H9 (cell line): ENCODE data around the gene ATAD3C. TPM values are rescaled to one million over a fixed set of nuclear protein-coding genes. Genes with fewer than 3 reads are reported as not detected.

ENCODE experiments used
- DNase-seq: peaks from one replicate; pipeline ENCODE4 v3.0.0-alpha.2; 2017
- H2AFZ ChIP-seq: one replicate; pipeline ENCODE4 v1.6.1; 2013; ENCODE audit warnings: mild to moderate bottlenecking, low read length, control low read depth, moderate library complexity
- H2AK5ac ChIP-seq: 2 replicates; pipeline ENCODE4 v1.6.1; 2013; ENCODE audit warnings: low read length, control low read depth, mixed read lengths; ENCODE audit not compliant: insufficient read length
- H2BK120ac ChIP-seq: one replicate; pipeline ENCODE4 v1.6.1; 2013; ENCODE audit warnings: low read depth, mild to moderate bottlenecking, low read length, control low read depth, inconsistent platforms; ENCODE audit not compliant: poor library complexity, severe bottlenecking
- H2BK12ac ChIP-seq: 2 replicates; pipeline ENCODE4 v1.6.1; 2013; ENCODE audit warnings: low read length, control low read depth, mixed read lengths, low read depth; ENCODE audit not compliant: insufficient read length
- H2BK15ac ChIP-seq: 2 replicates; pipeline ENCODE4 v1.6.1; 2013; ENCODE audit warnings: low read depth, low read length, control low read depth
- H2BK20ac ChIP-seq: one replicate; pipeline ENCODE4 v1.6.1; 2013; ENCODE audit warnings: low read depth, mild to moderate bottlenecking, low read length, control low read depth, inconsistent platforms; ENCODE audit not compliant: poor library complexity, severe bottlenecking
- H2BK5ac ChIP-seq: 2 replicates; pipeline ENCODE4 v1.6.1; 2013; ENCODE audit warnings: low read length, control low read depth, mixed read lengths; ENCODE audit not compliant: insufficient read length
- H3K14ac ChIP-seq: 2 replicates; pipeline ENCODE4 v1.6.1; 2013; ENCODE audit warnings: low read length, control low read depth; ENCODE audit not compliant: insufficient read depth
- H3K18ac ChIP-seq: 2 replicates; pipeline ENCODE4 v1.6.1; 2013; ENCODE audit warnings: low read depth, mild to moderate bottlenecking, mixed read lengths, low read length, control low read depth; ENCODE audit not compliant: insufficient read length
- H3K23ac ChIP-seq: 2 replicates; pipeline ENCODE4 v1.6.1; 2013; ENCODE audit warnings: low read length, control low read depth, mixed read lengths, low read depth; ENCODE audit not compliant: insufficient read length
- H3K23me2 ChIP-seq: 2 replicates; pipeline ENCODE4 v1.6.1; 2013; ENCODE audit warnings: low read depth, mild to moderate bottlenecking, mixed read lengths, low read length, control low read depth; ENCODE audit not compliant: insufficient read length, poor library complexity, severe bottlenecking
- H3K27ac ChIP-seq: 2 replicates; pipeline ENCODE4 v1.5.1; 2013; ENCODE audit warnings: low read length, control low read depth, mixed read lengths, low read depth; ENCODE audit not compliant: insufficient read length
- H3K27me3 ChIP-seq: 2 replicates; pipeline ENCODE4 v1.6.1; 2013; ENCODE audit warnings: low read length, control low read depth, inconsistent platforms; ENCODE audit not compliant: insufficient read depth
- H3K4ac ChIP-seq: 2 replicates; pipeline ENCODE4 v1.6.1; 2013; ENCODE audit warnings: low read depth, mild to moderate bottlenecking, control low read depth, inconsistent platforms, low read length, moderate library complexity
- H3K4me1 ChIP-seq: 2 replicates; pipeline ENCODE4 v1.6.1; 2013; ENCODE audit warnings: low read length, control low read depth, inconsistent platforms; ENCODE audit not compliant: insufficient read depth
- H3K4me2 ChIP-seq: 2 replicates; pipeline ENCODE4 v1.6.1; 2013; ENCODE audit warnings: low read length, control low read depth, mixed read lengths; ENCODE audit not compliant: insufficient read length, insufficient read depth
- H3K56ac ChIP-seq: 2 replicates; pipeline ENCODE4 v1.6.1; 2013; ENCODE audit warnings: low read depth, mild to moderate bottlenecking, mixed read lengths, low read length, control low read depth; ENCODE audit not compliant: insufficient read length
- H3K79me1 ChIP-seq: 2 replicates; pipeline ENCODE4 v1.6.1; 2013; ENCODE audit warnings: low read depth, mild to moderate bottlenecking, moderate library complexity, low read length, control low read depth, inconsistent platforms; ENCODE audit not compliant: insufficient read depth, poor library complexity, severe bottlenecking
- H3K79me2 ChIP-seq: 2 replicates; pipeline ENCODE4 v1.6.1; 2013; ENCODE audit warnings: low read length, control low read depth, inconsistent platforms; ENCODE audit not compliant: insufficient read depth
- H3K9ac ChIP-seq: 2 replicates; pipeline ENCODE4 v1.6.1; 2013; ENCODE audit warnings: low read length, control low read depth, mixed read lengths; ENCODE audit not compliant: insufficient read length; ENCODE audit errors: extremely low read depth
- H3K9me3 ChIP-seq: one replicate; pipeline ENCODE4 v1.6.1; 2013; ENCODE audit warnings: low read depth, low read length, inconsistent platforms; ENCODE audit not compliant: control insufficient read depth
- H3T11ph ChIP-seq: one replicate; pipeline ENCODE4 v1.6.1; 2013; ENCODE audit warnings: mild to moderate bottlenecking, low read length, control low read depth, inconsistent platforms
- H4K20me1 ChIP-seq: one replicate; pipeline ENCODE4 v1.6.1; 2013; ENCODE audit not compliant: control insufficient read depth, insufficient read length, insufficient read depth
- H4K5ac ChIP-seq: 2 replicates; pipeline ENCODE4 v1.6.1; 2013; ENCODE audit warnings: low read depth, mild to moderate bottlenecking, mixed read lengths, low read length, control low read depth; ENCODE audit not compliant: insufficient read length
- H4K8ac ChIP-seq: replicated peaks from 2 replicates; pipeline ENCODE4 v1.6.1; 2013; ENCODE audit warnings: low read length, control low read depth, mixed read lengths, low read depth; ENCODE audit not compliant: insufficient read length
- H4K91ac ChIP-seq: 2 replicates; pipeline ENCODE4 v1.6.1; 2013; ENCODE audit warnings: low read depth, mild to moderate bottlenecking, moderate library complexity, mixed read lengths, low read length, control low read depth; ENCODE audit not compliant: insufficient read length
- H3K27ac Mint-ChIP-seq, 3 experiments: 2 replicates in 2 of 3; 3 replicates in 1 of 3; pipeline ENCODE4 v1.8.0; 2020 to 2021; ENCODE audit warnings: mixed read lengths in 3 of 3, mild to moderate bottlenecking in 1 of 3, moderate library complexity in 1 of 3
- H3K27me3 Mint-ChIP-seq: 2 replicates; pipeline ENCODE4 v1.8.0; 2021; ENCODE audit warnings: low read depth, mild to moderate bottlenecking, moderate library complexity, mixed read lengths
- H3K36me3 Mint-ChIP-seq, 3 experiments: 2 replicates in 2 of 3; 3 replicates in 1 of 3; pipeline ENCODE4 v1.8.0; 2020 to 2021; ENCODE audit warnings: low read depth in 3 of 3, mixed read lengths in 3 of 3; ENCODE audit not compliant: insufficient read depth in 1 of 3
- H3K4me1 Mint-ChIP-seq, 2 experiments: 2 replicates each; pipeline ENCODE4 v1.8.0; 2020; ENCODE audit warnings: mixed read lengths in 2 of 2
- H3K4me3 Mint-ChIP-seq, 2 experiments: 2 replicates in 1 of 2; 3 replicates in 1 of 2; pipeline ENCODE4 v1.8.0; 2020 to 2021; ENCODE audit warnings: mild to moderate bottlenecking in 2 of 2, mixed read lengths in 2 of 2, moderate library complexity in 1 of 2
- H3K9me3 Mint-ChIP-seq, 2 experiments: 2 replicates in 1 of 2; 3 replicates in 1 of 2; pipeline ENCODE4 v1.8.0; 2020; ENCODE audit warnings: mild to moderate bottlenecking in 2 of 2, mixed read lengths in 2 of 2, moderate library complexity in 1 of 2
- WGBS: extraction: QIAGEN DNeasy Blood & Tissue Kit; methylation state at CpG from one replicate; pipeline ENCODE4 v1.1.7; 2013; ENCODE audit warnings: missing lambda C conversion rate, low lambda C conversion rate, mixed read lengths; ENCODE audit not compliant: insufficient read length; ENCODE audit errors: extremely low coverage; 5-methylcytosine and 5-hydroxymethylcytosine counted together
- total RNA-seq: library from RNA; stranded (reverse); gene quantifications from 2 replicates; pipeline ENCODE4 v1.2.1, GENCODE V29; 2021
- TF ChIP-seq, protein P1 (sequence below): fragments of 200-600 bp; sonication (generic); conservative IDR thresholded peaks from 3 replicates; pipeline ENCODE4 v1.8.0; 2021; ENCODE audit warnings: antibody characterized with exemption, mild to moderate bottlenecking

The ATAD3C gene
- total RNA-seq, 1 experiment from 2014 or later = 7.7 TPM

DNA sequence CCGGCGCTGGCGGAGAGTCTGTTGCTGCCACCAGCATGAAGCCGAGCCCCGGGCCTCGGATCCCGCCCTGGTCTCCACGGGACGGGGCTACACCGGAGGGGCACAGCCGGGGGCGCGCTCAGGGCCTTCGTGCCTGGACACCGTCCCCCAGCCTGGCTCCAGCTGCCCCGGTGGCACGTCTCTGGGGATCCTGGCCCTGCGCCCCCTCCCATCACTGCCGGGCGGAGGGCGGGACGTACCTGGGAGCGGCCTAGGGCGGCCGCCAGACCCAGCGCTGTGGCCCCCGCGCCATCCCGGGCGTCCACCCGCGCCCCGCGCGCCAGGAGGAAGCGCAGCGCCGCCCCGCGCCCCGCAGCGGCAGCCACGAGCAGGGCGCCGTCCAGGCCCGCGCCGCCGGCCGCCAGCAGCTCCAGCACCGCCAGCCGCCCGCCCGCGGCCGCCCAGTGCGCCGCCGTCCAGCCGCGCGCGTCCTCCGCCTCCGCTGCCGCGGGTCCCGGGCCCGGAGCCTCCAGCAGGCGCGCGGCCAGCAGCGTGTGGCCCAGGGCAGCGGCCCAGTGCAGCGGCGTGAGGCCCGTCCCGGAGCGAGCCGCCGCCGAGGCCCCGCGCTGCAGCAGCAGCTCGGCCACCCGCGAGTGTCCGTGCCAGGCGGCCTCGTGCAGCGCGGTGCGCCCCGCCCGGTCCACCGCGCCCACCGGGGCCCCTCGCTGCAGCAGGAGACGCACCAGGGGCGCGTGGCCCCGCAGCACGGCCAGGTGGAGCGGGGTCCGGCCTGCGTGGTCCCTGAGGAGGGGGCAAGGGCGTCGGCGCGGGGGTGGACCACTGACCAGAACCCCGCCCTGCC, 29.5 kb upstream of the ATAD3C start:
- Histone ChIP-seq H2AFZ (no peak overlapping the region), H4K20me1 (no peaks in the 10 kb centered on the region), H3K56ac (no peak overlapping the region), H3K14ac (peak overlapping the region; percentile 68), H3K79me2 (no peaks in the 10 kb centered on the region), H3K4me2 (no peak overlapping the region), H3K4ac (no peak overlapping the region), H2BK12ac (no peak overlapping the region), H3T11ph (no peak overlapping the region), H2BK120ac (no peak overlapping the region), H3K9ac (no peak overlapping the region), H4K91ac (no peak overlapping the region), H3K23me2 (no peaks in the 10 kb centered on the region), H3K18ac (peak overlapping the region; percentile 69), H3K4me1 (peaks cover 5% of the 10 kb centered on the region; the same call in 1 of the 2 replicates), H2BK5ac (no peak overlapping the region), H3K79me1 (no peaks in the 10 kb centered on the region), H3K27me3 (no peaks in the 10 kb centered on the region), H2BK15ac (no peak overlapping the region; the same call in 1 of the 2 replicates), H3K27ac (no peak overlapping the region), H4K5ac (no peak overlapping the region), H3K23ac (no peak overlapping the region), H4K8ac (no peak overlapping the region), H2AK5ac (no peak overlapping the region), H3K9me3 (no peaks in the 10 kb centered on the region), H2BK20ac (no peak overlapping the region)
- TF ChIP-seq, protein P1, sequence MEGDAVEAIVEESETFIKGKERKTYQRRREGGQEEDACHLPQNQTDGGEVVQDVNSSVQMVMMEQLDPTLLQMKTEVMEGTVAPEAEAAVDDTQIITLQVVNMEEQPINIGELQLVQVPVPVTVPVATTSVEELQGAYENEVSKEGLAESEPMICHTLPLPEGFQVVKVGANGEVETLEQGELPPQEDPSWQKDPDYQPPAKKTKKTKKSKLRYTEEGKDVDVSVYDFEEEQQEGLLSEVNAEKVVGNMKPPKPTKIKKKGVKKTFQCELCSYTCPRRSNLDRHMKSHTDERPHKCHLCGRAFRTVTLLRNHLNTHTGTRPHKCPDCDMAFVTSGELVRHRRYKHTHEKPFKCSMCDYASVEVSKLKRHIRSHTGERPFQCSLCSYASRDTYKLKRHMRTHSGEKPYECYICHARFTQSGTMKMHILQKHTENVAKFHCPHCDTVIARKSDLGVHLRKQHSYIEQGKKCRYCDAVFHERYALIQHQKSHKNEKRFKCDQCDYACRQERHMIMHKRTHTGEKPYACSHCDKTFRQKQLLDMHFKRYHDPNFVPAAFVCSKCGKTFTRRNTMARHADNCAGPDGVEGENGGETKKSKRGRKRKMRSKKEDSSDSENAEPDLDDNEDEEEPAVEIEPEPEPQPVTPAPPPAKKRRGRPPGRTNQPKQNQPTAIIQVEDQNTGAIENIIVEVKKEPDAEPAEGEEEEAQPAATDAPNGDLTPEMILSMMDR = no peak
- DNase-seq = peak; percentile 53
- Mint-ChIP-seq H3K27me3 (no peaks in the 10 kb centered on the region), H3K27ac (peak overlapping the region in 1 of 3 experiments; percentile 85; a peak in 1 of 7 replicates), H3K9me3 (no peaks in the 10 kb centered on the region), H3K4me1 (peaks cover 40 to 52% of the 10 kb centered on the region in 2 experiments), H3K36me3 (no peaks in the 10 kb centered on the region; a peak in 2 of 7 replicates), H3K4me3 (peak overlapping the region in 1 of 2 experiments; percentile 32; a peak in 1 of 5 replicates)
- WGBS = no CpG with 5 or more reads among the region's 112 CpGs
